DND-41 (cell line): Measurements from ENCODE around the gene ATAD3C.

Experiments
- EZH2 ChIP-seq: IDR thresholded peaks from 3 replicates; pipeline ENCODE4 v1.6.1; 2012; ENCODE audit warnings: borderline replicate concordance, low read depth, mild to moderate bottlenecking, moderate library complexity, low read length, inconsistent platforms; ENCODE audit not compliant: severe bottlenecking
- TF ChIP-seq, protein P1 (sequence below): IDR thresholded peaks from 2 replicates; pipeline ENCODE4 v1.5.1; 2012; ENCODE audit warnings: borderline replicate concordance, low read length, moderate library complexity, mild to moderate bottlenecking; ENCODE audit not compliant: poor library complexity, severe bottlenecking; ENCODE audit errors: extremely low read depth

- TF ChIP-seq, protein P1, sequence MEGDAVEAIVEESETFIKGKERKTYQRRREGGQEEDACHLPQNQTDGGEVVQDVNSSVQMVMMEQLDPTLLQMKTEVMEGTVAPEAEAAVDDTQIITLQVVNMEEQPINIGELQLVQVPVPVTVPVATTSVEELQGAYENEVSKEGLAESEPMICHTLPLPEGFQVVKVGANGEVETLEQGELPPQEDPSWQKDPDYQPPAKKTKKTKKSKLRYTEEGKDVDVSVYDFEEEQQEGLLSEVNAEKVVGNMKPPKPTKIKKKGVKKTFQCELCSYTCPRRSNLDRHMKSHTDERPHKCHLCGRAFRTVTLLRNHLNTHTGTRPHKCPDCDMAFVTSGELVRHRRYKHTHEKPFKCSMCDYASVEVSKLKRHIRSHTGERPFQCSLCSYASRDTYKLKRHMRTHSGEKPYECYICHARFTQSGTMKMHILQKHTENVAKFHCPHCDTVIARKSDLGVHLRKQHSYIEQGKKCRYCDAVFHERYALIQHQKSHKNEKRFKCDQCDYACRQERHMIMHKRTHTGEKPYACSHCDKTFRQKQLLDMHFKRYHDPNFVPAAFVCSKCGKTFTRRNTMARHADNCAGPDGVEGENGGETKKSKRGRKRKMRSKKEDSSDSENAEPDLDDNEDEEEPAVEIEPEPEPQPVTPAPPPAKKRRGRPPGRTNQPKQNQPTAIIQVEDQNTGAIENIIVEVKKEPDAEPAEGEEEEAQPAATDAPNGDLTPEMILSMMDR, result no peak
- no peak for TF ChIP-seq EZH2
These were observed 62.2 kb downstream of the ATAD3C start, which contains the start of gene ATAD3A for GRCh38 chr1:1511533-1512285.
